ENCODE data around the gene PLXNA4. TPM values are rescaled to one million over a fixed set of nuclear protein-coding genes. Genes with fewer than 3 reads are reported as not detected.

PLXNA4 gene
- total RNA-seq, 2 donors from 2014 or later = 12.2 to 27.7 TPM

DNA sequence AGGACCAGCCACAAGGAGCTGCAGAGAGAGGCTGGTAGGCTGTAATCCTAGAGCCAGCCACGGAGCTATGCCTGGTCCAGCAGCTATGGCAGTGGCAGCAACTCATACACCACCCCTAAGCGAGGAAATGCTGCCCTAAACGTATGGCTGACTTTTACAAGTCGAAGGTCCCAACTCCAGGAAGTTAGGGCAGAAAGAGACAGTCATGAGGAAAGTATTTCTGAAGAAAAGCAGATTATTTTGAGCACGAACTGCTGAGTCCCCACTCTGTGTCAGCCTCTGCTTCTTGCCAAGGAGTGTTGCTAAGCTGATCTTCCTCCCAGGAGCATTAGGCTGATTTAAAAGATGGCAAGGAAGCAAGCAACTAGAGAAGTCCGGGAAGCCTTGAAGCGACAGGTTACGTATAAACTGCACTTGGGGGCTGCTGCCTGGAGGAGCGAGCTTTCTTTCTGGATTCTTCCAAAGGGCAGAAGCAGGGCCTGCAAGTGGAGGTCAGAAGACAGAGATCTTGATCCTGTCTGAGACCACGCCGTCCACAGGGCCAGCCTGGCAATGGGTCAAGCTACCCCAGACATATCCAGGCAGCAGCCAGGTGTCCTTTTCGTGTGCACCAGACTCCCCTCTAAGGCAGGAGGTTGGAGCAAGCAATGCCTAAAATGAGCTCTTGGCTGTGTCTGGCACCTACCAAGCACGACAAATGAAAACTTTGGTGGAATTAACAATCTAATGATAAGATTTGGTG is 39.4 kb downstream of the PLXNA4 start:
- H3K27ac ChIP-seq = no peak overlapping the region
- H3K27me3 ChIP-seq (replicated peaks; ENCODE audit: insufficient read depth) = no peaks in the 10 kb centered on the region
- no peak overlapping the region for H3K4me3 ChIP-seq
- H3K36me3 ChIP-seq = no peaks in the 10 kb centered on the region
- no peaks in the 10 kb centered on the region for H3K9me3 ChIP-seq
- ATAC-seq (ENCODE audit: insufficient number of reproducible peaks, low FRiP score, low read depth) = no peak
- DNase-seq (ENCODE audit: low spot score) = no peak
- TF ChIP-seq, protein P1, sequence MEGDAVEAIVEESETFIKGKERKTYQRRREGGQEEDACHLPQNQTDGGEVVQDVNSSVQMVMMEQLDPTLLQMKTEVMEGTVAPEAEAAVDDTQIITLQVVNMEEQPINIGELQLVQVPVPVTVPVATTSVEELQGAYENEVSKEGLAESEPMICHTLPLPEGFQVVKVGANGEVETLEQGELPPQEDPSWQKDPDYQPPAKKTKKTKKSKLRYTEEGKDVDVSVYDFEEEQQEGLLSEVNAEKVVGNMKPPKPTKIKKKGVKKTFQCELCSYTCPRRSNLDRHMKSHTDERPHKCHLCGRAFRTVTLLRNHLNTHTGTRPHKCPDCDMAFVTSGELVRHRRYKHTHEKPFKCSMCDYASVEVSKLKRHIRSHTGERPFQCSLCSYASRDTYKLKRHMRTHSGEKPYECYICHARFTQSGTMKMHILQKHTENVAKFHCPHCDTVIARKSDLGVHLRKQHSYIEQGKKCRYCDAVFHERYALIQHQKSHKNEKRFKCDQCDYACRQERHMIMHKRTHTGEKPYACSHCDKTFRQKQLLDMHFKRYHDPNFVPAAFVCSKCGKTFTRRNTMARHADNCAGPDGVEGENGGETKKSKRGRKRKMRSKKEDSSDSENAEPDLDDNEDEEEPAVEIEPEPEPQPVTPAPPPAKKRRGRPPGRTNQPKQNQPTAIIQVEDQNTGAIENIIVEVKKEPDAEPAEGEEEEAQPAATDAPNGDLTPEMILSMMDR (IDR thresholded peaks at IDR 0.05) = no peak
- H3K4me1 ChIP-seq (ENCODE audit: control insufficient read depth in 1 of 2, low read depth in 2 of 2) = no peaks in the 10 kb centered on the region

DNA sequence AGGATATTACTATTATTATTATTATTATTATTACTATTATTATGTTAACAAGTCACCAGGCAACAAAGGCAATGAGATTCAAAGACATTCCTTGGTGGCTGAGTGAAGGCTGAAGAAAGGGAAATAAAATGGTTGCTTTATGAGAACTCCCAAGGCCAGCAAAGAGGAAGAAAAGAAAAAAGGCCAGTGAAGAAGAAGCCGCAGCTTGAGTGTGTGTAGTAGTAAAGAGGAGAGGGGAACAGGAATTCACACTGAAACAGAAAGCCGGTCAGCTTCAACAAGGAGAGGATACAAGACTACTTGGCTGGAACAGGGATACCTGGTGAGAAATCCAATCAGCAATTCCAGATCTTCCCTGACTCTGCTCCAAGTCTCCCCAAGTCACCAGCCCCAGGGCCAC is 42.4 kb downstream of the PLXNA4 start:
- Histone ChIP-seq H3K36me3 (no peaks in the 10 kb centered on the region), H3K4me3 (no peak overlapping the region), H3K9me3 (no peaks in the 10 kb centered on the region), H3K4me1 (ENCODE audit: control insufficient read depth in 1 of 2, low read depth in 2 of 2) (no peaks in the 10 kb centered on the region), H3K27me3 (replicated peaks; ENCODE audit: insufficient read depth) (no peaks in the 10 kb centered on the region), H3K27ac (no peak overlapping the region)
- ATAC-seq (ENCODE audit: insufficient number of reproducible peaks, low FRiP score, low read depth) = no peak
- no peak for DNase-seq (ENCODE audit: low spot score)
- TF ChIP-seq, protein P1 (IDR thresholded peaks at IDR 0.05) = no peak

GRCh38 chr7:132532281-132532680 is 44.0 kb downstream of the PLXNA4 start:
- H3K9me3 ChIP-seq = no peaks in the 10 kb centered on the region
- no peaks in the 10 kb centered on the region for H3K4me1 ChIP-seq (ENCODE audit: control insufficient read depth in 1 of 2, low read depth in 2 of 2)
- no peaks in the 10 kb centered on the region for H3K36me3 ChIP-seq
- ATAC-seq (ENCODE audit: insufficient number of reproducible peaks, low FRiP score, low read depth) = no peak
- H3K27me3 ChIP-seq (replicated peaks; ENCODE audit: insufficient read depth) = no peaks in the 10 kb centered on the region
- H3K4me3 ChIP-seq = no peak overlapping the region
- DNase-seq (ENCODE audit: low spot score) = no peak
- H3K27ac ChIP-seq = no peak overlapping the region
- TF ChIP-seq, protein P1 (IDR thresholded peaks at IDR 0.05) = no peak

GRCh38 chr7:132531562-132531961 is 44.7 kb downstream of the PLXNA4 start:
- TF ChIP-seq, protein P1 (IDR thresholded peaks at IDR 0.05) = no peak
- no peak for ATAC-seq (ENCODE audit: insufficient number of reproducible peaks, low FRiP score, low read depth)
- H3K4me3 ChIP-seq = no peak overlapping the region
- H3K4me1 ChIP-seq (ENCODE audit: control insufficient read depth in 1 of 2, low read depth in 2 of 2) = no peaks in the 10 kb centered on the region
- no peaks in the 10 kb centered on the region for H3K27me3 ChIP-seq (replicated peaks; ENCODE audit: insufficient read depth)
- no peaks in the 10 kb centered on the region for H3K9me3 ChIP-seq
- no peaks in the 10 kb centered on the region for H3K36me3 ChIP-seq
- no peak for DNase-seq (ENCODE audit: low spot score)
- H3K27ac ChIP-seq = no peak overlapping the region

- DNase-seq (ENCODE audit: low spot score) (no peak), ATAC-seq (ENCODE audit: insufficient number of reproducible peaks, low FRiP score, low read depth) (no peak)
- H3K27ac ChIP-seq = no peak overlapping the region
- no peak overlapping the region for H3K4me3 ChIP-seq
- no peaks in the 10 kb centered on the region for H3K4me1 ChIP-seq (ENCODE audit: control insufficient read depth in 1 of 2, low read depth in 2 of 2)
- H3K36me3 ChIP-seq = no peaks in the 10 kb centered on the region
- TF ChIP-seq, protein P1 (IDR thresholded peaks at IDR 0.05) = no peak
- H3K27me3 ChIP-seq (replicated peaks; ENCODE audit: insufficient read depth) = no peaks in the 10 kb centered on the region
- H3K9me3 ChIP-seq = no peaks in the 10 kb centered on the region
These were observed 47.6 kb downstream of the PLXNA4 start for GRCh38 chr7:132528695-132529094.

All from thoracic aorta (tissue), 2 donors.